GOT3 (cell line): Measurements from ENCODE around the gene RBM20.
"Not testable (repeated sequence)": the region's sequence is repeated elsewhere in the genome, so short reads cannot be mapped to it uniquely, and the experiment has no call there.

ENCODE experiments used
- DNase-seq: peaks from one replicate; lab custom pipeline; 2025; ENCODE audit warnings: mixed read lengths; lab: John Stamatoyannopoulos, UW

Gene RBM20

DNA sequence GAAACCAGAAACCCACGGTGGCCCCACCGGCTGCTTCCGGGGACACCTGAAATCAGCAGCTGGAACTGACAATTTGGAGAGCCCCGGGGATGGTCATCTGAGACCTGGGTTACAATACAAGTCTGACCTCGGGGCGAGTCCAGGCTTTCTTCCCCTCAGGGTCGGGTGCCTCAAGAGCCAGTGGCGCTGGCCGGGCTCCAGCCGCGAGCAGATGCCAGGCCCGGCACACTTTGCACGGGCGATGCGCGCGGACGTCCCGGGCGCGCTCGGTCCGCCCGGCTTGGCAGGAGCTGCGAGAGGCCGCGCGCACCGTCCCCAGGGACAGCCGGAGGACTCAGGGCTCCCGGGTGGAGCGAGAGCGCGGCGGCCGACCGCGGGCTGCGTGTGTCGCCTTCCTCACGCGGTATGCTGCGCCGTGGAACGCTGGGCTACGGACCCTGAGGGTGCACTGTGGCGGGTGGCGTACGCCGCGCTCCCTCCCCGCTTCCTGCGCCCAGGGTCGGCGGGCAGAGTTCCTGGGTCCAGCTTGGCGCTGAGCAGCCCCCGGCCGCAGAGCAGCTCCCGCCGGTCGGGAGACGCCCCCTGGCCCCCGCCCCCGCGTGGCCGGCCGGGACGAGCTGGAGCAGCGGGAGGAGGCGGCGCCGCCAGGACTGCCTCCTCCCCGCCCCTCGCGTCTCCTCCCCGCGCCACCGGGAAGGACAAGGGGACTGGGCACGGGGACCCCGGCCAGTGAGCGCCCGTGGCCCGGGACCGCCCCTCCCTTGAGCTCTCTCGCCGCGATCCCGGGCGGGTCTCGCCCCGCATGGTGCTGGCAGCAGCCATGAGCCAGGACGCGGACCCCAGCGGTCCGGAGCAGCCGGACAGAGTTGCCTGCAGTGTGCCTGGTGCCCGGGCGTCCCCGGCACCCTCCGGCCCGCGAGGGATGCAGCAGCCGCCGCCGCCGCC lies at the start of gene RBM20:
TSS of gene RBM20 (plus strand) at position 684 of the 945 bp plus-strand sequence. CDS start at position 803, 119 bp downstream.
- no peak for DNase-seq

- no peak for DNase-seq
Measured at GRCh38 chr10:110597476-110597875, 46.7 kb upstream of the RBM20 start.

- no peak for DNase-seq
Measured at GRCh38 chr10:110600487-110601101, 43.5 kb upstream of the RBM20 start.

DNA sequence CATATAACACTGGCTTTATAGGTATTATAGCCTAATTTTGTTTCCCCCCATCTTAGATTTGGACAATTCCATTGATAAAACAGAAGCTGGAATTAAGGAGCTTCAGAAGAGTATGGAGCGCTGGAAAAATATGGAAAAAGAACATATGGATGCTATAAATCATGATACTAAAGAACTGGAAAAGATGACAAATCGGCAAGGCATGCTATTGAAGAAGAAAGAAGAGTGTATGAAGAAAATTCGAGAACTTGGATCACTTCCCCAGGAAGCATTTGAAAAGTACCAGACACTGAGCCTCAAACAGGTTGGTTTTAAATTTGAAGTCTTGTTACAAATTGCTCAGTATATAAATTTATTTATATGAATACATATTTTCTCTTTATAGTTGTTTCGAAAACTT lies 42.6 kb upstream of the RBM20 start:
- DNase-seq, result no peak

DNA sequence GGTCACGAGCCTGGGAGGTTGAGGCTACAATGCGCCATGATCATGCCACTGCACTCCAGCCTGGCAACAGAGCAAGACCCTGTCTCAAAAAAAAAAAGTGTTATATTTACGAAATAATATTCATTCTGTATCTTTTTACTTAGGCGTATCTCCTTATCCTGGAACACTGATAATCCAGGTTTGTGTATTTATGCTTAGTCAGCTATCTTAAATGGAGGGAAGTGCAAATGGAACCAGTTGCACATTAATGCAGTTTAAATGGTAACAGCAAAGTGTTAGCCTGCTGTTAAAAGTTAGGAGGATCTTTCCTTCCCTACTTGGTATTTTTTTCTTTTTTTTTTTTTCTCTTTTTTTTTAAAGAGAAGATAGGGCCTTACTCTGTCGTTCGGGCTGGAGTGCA lies 36.0 kb upstream of the RBM20 start:
- DNase-seq, result no peak

- DNase-seq, result no peak
Measured at GRCh38 chr10:110609605-110610004, 34.5 kb upstream of the RBM20 start.

DNA sequence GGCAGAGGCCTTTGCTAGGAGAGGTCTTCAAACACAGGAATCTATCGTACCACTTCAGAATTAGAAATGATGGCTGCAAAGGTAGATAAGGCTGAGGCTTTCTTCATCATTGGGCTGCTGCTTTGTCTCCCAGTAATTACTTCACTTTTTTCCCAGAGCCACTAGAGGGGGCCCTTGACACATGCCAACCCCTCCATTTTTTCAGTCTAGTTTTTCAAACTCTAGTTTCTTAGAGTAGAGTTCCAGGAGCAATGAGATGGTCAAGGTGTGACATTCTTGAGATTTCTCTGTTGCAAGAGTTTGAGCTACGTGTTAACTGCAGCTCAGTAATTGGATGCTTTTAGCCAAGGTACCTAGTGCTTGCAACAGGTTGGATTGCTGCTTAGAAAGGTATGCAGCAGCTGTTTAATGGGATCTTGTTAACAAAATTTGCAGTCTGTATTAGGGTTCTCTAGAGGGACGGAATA lies 33.8 kb upstream of the RBM20 start:
- DNase-seq, result no peak

- DNase-seq, result not testable (repeated sequence)
Measured at GRCh38 chr10:110610781-110611180, 33.4 kb upstream of the RBM20 start.

- DNase-seq, result no peak
Measured at GRCh38 chr10:110612087-110612486, 32.0 kb upstream of the RBM20 start.

DNA sequence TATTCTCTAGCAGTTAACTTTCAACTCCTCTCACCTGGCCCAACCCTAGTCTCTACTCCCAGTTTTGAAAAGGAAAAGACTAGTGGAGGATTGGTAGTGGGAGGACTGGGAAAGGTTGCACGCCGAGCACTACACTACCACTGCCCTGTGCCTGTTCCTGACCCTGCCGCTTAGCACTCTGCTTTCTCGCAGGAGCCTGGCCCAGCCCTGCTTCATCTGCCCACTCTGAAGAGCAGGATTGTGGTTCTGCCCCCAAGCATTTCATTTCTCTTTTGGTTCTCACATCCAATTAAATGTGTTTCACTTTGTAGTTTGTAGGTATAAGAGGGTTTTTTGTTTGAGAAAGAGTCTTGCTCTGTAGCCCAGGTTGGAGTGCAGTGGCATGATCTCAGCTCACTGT lies 31.5 kb upstream of the RBM20 start:
- DNase-seq, result no peak

DNA sequence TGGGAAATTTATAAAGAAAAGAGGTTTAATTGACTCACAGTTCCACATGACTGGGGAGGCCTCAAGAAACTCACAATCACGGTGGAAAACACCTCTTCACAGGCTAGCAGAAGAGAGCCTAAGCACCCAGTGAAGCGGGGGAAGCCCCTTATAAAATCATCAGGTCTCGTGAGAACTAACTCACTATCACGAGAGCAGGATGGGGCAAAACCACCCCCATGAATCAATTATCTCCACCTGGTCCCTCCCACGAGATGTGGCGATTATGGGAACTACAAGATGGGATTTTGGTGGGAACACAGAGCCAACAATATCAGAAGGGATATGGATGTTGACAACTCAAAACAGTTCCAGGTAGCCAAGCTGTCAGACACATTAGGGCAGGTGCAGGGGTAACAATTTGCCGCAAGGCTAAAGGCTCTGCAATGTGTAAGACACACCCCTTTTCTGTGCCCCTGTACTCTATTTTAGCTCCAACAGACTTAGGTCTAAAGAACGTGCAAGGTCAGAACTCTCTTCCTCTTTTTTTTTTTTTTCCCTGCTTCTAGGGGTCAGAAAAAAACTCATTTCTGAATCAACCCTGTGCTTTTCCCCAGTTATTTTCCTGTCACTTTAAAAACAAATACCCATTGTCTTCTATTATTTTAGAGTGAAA lies 30.7 kb upstream of the RBM20 start:
- no peak for DNase-seq

GRCh38 chr10:110613996-110614495 lies 30.1 kb upstream of the RBM20 start:
- no peak for DNase-seq

- no peak for DNase-seq
Measured at GRCh38 chr10:110615057-110615747, 28.9 kb upstream of the RBM20 start.

DNA sequence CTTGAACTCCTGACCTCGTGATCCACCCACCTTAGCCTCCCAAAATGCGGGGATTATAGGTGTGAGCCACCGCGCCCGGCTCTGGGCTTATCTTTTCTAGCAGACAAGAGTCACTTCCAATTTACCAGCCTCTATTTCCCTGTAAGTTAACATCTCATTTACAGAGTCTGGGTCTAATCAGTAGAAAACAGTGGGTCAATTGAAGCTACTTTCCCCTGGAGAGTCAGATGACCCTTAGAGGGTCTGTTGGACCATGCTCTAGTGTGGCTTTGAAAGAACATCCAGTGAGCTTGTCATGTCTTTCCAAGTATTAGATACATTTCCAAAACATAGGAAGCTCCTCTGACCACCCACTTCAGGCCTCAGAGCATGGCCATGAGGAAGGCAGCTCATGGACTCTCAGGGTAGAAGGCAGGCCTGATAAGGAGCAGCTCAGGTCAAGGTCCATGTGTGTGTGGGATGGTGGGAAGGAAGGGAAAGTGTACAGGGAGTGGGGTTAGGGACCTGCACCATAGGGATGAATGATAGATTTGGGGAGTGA lies 27.6 kb upstream of the RBM20 start:
- DNase-seq, result no peak

- no peak for DNase-seq
Measured at GRCh38 chr10:110617425-110618229, 26.5 kb upstream of the RBM20 start.

DNA sequence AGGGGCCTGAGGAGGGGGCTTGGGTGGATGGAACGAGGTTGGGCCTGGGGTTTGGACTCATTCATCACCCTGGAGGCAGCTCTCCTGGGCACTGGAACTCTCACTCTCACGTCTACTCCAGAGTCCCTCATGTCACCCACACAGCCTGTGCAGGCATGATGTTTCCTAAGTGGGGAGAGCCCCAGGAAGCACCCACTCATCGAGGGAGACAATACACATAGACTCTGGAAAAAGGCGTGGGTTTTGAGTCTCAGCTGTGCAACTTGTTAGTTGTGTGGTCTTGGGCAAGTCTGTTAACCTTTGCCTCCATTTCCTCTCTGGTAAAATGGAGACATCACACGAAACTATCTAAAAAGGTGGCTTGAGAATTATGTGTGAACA lies 25.9 kb upstream of the RBM20 start:
- no peak for DNase-seq

GRCh38 chr10:110619514-110620397 lies 24.4 kb upstream of the RBM20 start:
- no peak for DNase-seq

- no peak for DNase-seq
Measured at GRCh38 chr10:110620398-110620719, 23.8 kb upstream of the RBM20 start.

DNA sequence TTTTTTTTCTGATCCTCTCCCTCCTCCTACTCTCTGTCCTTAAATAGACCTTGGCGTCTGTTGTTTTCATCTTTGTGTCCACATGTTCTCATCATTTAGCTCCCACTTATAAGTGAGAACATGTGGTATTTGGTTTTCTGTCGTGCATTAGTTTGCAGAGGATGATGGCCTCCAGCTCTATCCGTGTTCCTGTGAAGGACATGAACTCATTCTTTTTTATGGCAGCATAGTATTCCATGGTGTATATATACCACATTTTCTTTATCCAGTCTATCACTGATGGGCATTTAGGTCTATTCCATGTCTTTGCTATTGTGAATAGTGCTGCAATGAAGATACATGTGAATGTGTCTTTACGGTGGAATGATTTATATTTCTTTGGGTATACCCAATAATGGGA lies 20.8 kb upstream of the RBM20 start:
- not testable (repeated sequence) for DNase-seq

GRCh38 chr10:110625356-110625894 lies 18.7 kb upstream of the RBM20 start:
- DNase-seq, result no peak
